Astrocyte (in vitro differentiated cells and primary cell): ENCODE measurements around the gene MGAT5. TPM values are rescaled to one million over a fixed set of nuclear protein-coding genes. Genes with fewer than 3 reads are reported as not detected.
"Not testable (repeated sequence)": the region's sequence is repeated elsewhere in the genome, so short reads cannot be mapped to it uniquely, and the experiment has no call there.

Source experiments
- DNase-seq: peaks from one replicate; pipeline ENCODE4 v3.0.0-alpha.2; 2010; ENCODE audit warnings: low read depth
- FAIRE-seq: peaks from 2 replicates; lab custom pipeline; 2011; peaks lifted over from hg19 to GRCh38; lab: Jason Lieb, UNC
- H2AFZ ChIP-seq: 2 replicates; pipeline ENCODE4 v1.6.0; 2012; ENCODE audit warnings: low read depth, low read length, inconsistent platforms
- H3K27ac ChIP-seq: 2 replicates; pipeline ENCODE4 v1.5.1; 2011; ENCODE audit warnings: low read depth, low read length, inconsistent platforms
- H3K27me3 ChIP-seq: 2 replicates; pipeline ENCODE4 v1.6.0; 2011; ENCODE audit warnings: low read length, inconsistent platforms; ENCODE audit not compliant: insufficient read depth
- H3K36me3 ChIP-seq: 2 replicates; pipeline ENCODE4 v1.5.1; 2011; ENCODE audit warnings: low read length, inconsistent platforms; ENCODE audit not compliant: insufficient read depth
- H3K4me1 ChIP-seq: 2 replicates; pipeline ENCODE4 v1.5.1; 2011; ENCODE audit warnings: low read length, inconsistent platforms; ENCODE audit not compliant: insufficient read depth
- H3K4me2 ChIP-seq: 2 replicates; pipeline ENCODE4 v1.6.0; 2012; ENCODE audit warnings: low read length, inconsistent platforms
- H3K4me3 ChIP-seq: 2 replicates; pipeline ENCODE4 v1.5.1; 2011; ENCODE audit warnings: low read depth, mild to moderate bottlenecking, low read length, inconsistent platforms; ENCODE audit not compliant: insufficient read depth
- H3K79me2 ChIP-seq: 2 replicates; pipeline ENCODE4 v1.6.0; 2012; ENCODE audit warnings: mild to moderate bottlenecking, low read length, inconsistent platforms; ENCODE audit not compliant: insufficient read depth
- H3K9ac ChIP-seq: 2 replicates; pipeline ENCODE4 v1.6.0; 2012; ENCODE audit warnings: mild to moderate bottlenecking, low read length, inconsistent platforms
- H3K9me3 ChIP-seq: 2 replicates; pipeline ENCODE4 v1.5.1; 2012; ENCODE audit warnings: low read depth, mild to moderate bottlenecking, low read length, inconsistent platforms; ENCODE audit not compliant: insufficient read depth
- H4K20me1 ChIP-seq: 2 replicates; pipeline ENCODE4 v1.6.0; 2012; ENCODE audit warnings: low read length, inconsistent platforms; ENCODE audit not compliant: insufficient read depth
- H3K27ac Mint-ChIP-seq: one replicate; pipeline ENCODE4 v1.8.0; 2021; ENCODE audit warnings: mild to moderate bottlenecking, mixed read lengths; ENCODE audit not compliant: unreplicated experiment
- H3K27me3 Mint-ChIP-seq: one replicate; pipeline ENCODE4 v1.8.0; 2021; ENCODE audit warnings: low read depth, mixed read lengths; ENCODE audit not compliant: unreplicated experiment
- H3K36me3 Mint-ChIP-seq: one replicate; pipeline ENCODE4 v1.8.0; 2021; ENCODE audit warnings: low read depth, mixed read lengths; ENCODE audit not compliant: unreplicated experiment
- H3K4me1 Mint-ChIP-seq: one replicate; pipeline ENCODE4 v1.8.0; 2021; ENCODE audit warnings: low read depth, mixed read lengths; ENCODE audit not compliant: unreplicated experiment
- H3K4me3 Mint-ChIP-seq: one replicate; pipeline ENCODE4 v1.8.0; 2021; ENCODE audit warnings: mild to moderate bottlenecking, moderate library complexity, mixed read lengths; ENCODE audit not compliant: unreplicated experiment
- H3K9me3 Mint-ChIP-seq: one replicate; pipeline ENCODE4 v1.8.0; 2021; ENCODE audit warnings: mild to moderate bottlenecking, mixed read lengths; ENCODE audit not compliant: unreplicated experiment
- EZH2 ChIP-seq: IDR thresholded peaks from 2 replicates; pipeline ENCODE4 v1.6.1; 2012; ENCODE audit warnings: mild to moderate bottlenecking, low read length, inconsistent platforms; ENCODE audit not compliant: insufficient read depth
- total RNA-seq: library from RNA; stranded (reverse); gene quantifications from 2 replicates; pipeline ENCODE4 v1.2.1, GENCODE V29; 2021
- TF ChIP-seq, protein P1 (sequence below): IDR thresholded peaks from 2 replicates; pipeline ENCODE4 v1.5.1; 2011; ENCODE audit warnings: low read depth, mild to moderate bottlenecking, inconsistent platforms, low read length, moderate library complexity; ENCODE audit not compliant: insufficient read depth

The MGAT5 gene
- total RNA-seq, 1 donor from 2014 or later = 80.2 TPM

DNA sequence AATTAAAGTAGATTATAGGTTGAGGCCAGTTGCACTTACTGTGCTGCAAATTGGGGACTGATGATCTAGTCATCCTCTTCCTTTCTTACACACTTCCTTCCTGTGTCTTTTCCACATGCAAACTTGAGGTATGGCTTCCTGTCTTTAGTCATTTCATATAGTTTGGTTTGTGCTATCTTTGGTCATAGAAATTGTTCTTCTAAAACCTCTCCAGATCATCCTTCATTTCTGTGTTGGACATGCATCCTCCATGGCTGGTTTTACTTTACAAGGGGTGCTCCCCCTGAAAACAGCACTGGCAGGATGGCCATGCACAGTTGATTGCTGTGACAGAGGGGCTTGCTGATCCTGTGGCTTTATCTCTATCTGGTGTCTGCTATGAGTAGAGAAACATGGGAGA lies 36.5 kb downstream of the MGAT5 start:
- no peak overlapping the region for H3K27ac Mint-ChIP-seq
- no peaks in the 10 kb centered on the region for H3K4me1 ChIP-seq
- TF ChIP-seq EZH2 = no peak
- TF ChIP-seq, protein P1, sequence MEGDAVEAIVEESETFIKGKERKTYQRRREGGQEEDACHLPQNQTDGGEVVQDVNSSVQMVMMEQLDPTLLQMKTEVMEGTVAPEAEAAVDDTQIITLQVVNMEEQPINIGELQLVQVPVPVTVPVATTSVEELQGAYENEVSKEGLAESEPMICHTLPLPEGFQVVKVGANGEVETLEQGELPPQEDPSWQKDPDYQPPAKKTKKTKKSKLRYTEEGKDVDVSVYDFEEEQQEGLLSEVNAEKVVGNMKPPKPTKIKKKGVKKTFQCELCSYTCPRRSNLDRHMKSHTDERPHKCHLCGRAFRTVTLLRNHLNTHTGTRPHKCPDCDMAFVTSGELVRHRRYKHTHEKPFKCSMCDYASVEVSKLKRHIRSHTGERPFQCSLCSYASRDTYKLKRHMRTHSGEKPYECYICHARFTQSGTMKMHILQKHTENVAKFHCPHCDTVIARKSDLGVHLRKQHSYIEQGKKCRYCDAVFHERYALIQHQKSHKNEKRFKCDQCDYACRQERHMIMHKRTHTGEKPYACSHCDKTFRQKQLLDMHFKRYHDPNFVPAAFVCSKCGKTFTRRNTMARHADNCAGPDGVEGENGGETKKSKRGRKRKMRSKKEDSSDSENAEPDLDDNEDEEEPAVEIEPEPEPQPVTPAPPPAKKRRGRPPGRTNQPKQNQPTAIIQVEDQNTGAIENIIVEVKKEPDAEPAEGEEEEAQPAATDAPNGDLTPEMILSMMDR = no peak
- no peak overlapping the region for H3K4me2 ChIP-seq
- DNase-seq (no peak), FAIRE-seq (no peak)
- no peaks in the 10 kb centered on the region for H3K27me3 ChIP-seq
- no peaks in the 10 kb centered on the region for H3K27me3 Mint-ChIP-seq
- no peak overlapping the region for H3K9ac ChIP-seq
- no peak overlapping the region for H3K4me3 ChIP-seq
- no peak overlapping the region for H2AFZ ChIP-seq
- no peaks in the 10 kb centered on the region for H3K9me3 ChIP-seq
- no peaks in the 10 kb centered on the region for H3K4me1 Mint-ChIP-seq
- no peaks in the 10 kb centered on the region for H3K9me3 Mint-ChIP-seq
- peaks cover 11% of the 10 kb centered on the region for H4K20me1 ChIP-seq
- no peaks in the 10 kb centered on the region for H3K36me3 Mint-ChIP-seq
- no peak overlapping the region for H3K27ac ChIP-seq
- no peaks in the 10 kb centered on the region for H3K79me2 ChIP-seq
- H3K36me3 ChIP-seq = no peaks in the 10 kb centered on the region
- no peak overlapping the region for H3K4me3 Mint-ChIP-seq

DNA sequence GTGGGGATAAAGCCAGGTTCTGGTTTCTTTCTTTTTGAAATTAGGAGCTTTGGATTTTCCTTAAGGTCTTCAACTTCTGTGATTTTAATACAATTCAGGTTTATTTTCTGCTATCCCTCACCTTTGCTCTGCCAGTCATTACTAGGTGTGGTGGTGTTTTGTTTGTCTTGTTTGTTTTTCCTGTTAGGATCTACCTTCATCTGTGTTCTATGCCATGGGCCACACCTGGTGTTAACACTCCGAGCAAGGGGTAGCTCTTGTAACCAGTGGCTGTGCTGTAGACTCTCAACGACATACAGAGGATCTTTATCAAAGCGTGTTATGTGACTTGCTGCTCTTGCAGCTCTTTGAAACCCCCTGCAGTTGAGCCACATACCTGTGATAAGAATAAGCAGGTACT lies 38.6 kb downstream of the MGAT5 start:
- TF ChIP-seq EZH2 = no peak
- TF ChIP-seq, protein P1 = no peak

DNA sequence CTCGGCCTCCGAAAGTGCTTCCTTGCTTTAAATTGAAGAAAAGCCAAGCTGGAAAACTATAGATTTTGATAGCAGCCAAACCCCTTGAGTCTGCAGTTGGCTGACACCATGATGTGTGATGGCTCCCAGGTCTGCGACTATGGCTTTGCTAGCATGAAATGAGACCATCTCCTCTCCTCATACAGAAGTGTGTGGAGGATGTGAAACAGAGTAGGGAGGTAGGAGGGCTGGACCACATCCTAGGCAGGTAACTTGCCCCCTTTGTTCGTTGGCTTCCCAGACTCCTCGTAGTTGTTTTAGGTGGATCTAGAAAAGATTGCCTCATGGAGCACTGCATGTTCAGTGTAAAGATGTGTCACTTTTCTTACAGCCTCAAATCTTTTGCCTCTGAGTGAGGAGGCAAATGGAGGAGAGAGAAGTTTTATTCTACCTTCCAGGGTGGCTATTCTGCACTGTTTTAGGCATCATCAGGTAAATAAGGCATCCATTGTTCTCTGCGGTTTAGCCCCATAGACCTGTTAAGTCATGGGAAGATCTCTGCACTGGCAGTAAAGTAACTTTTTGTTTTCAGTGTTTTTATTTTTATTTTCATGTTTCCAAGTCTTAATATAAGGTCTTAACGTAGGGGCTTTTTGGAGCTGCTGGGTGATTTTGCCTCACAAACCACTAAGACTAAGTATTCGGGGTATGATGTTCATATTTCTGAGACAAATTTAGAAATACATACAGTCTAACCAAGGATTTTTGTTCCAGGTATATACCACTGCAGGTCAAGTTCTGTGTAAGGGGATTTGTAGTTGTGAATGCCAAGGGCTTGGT lies 40.1 kb downstream of the MGAT5 start:
- no peak for TF ChIP-seq EZH2
- TF ChIP-seq, protein P1 = no peak
- Histone ChIP-seq H2AFZ (no peak overlapping the region), H3K4me1 (no peaks in the 10 kb centered on the region), H3K9me3 (no peaks in the 10 kb centered on the region), H4K20me1 (peaks cover 11% of the 10 kb centered on the region), H3K79me2 (no peaks in the 10 kb centered on the region), H3K27ac (no peak overlapping the region), H3K4me3 (no peak overlapping the region), H3K4me2 (no peak overlapping the region), H3K9ac (no peak overlapping the region), H3K27me3 (no peaks in the 10 kb centered on the region), H3K36me3 (no peaks in the 10 kb centered on the region)
- FAIRE-seq = no peak
- DNase-seq = no peak
- Mint-ChIP-seq H3K36me3 (peaks cover 4% of the 10 kb centered on the region), H3K27me3 (no peaks in the 10 kb centered on the region), H3K4me1 (peaks cover 3% of the 10 kb centered on the region), H3K27ac (no peak overlapping the region), H3K4me3 (no peak overlapping the region), H3K9me3 (no peaks in the 10 kb centered on the region)

More for the DNA sequence above, 38.6 kb downstream of the MGAT5 start:
- H3K9me3 Mint-ChIP-seq = no peaks in the 10 kb centered on the region
- FAIRE-seq (no peak), DNase-seq (no peak)
- no peak overlapping the region for H3K4me3 Mint-ChIP-seq
- no peak overlapping the region for H3K4me3 ChIP-seq
- H3K27me3 ChIP-seq = no peaks in the 10 kb centered on the region
- no peak overlapping the region for H2AFZ ChIP-seq
- H3K9ac ChIP-seq = no peak overlapping the region
- no peak overlapping the region for H3K27ac Mint-ChIP-seq
- H3K4me1 ChIP-seq = no peaks in the 10 kb centered on the region
- peaks cover 2% of the 10 kb centered on the region for H3K36me3 Mint-ChIP-seq
- H3K9me3 ChIP-seq = no peaks in the 10 kb centered on the region
- peaks cover 3% of the 10 kb centered on the region for H3K4me1 Mint-ChIP-seq
- peaks cover 11% of the 10 kb centered on the region for H4K20me1 ChIP-seq
- no peaks in the 10 kb centered on the region for H3K79me2 ChIP-seq
- no peak overlapping the region for H3K4me2 ChIP-seq
- no peaks in the 10 kb centered on the region for H3K27me3 Mint-ChIP-seq
- no peaks in the 10 kb centered on the region for H3K36me3 ChIP-seq
- H3K27ac ChIP-seq = no peak overlapping the region

DNA sequence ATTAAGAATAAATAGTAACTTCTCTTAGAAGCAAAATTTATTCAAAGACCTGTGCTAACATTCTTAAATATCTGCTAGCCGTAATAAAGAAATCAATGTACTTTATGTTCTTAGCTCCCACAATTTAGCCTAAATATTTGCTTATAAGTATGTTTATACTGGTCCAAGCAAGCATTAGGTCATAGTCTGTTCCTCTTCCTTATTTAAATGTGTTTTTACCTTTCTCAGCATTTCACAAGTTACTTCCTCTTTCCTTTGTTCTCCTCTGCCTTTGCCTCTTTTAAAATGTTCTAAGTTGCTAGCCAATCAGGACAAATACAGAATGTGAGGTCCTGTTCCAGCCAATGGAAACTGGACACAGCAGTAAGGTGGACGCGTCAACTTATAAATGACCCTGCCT lies 40.7 kb downstream of the MGAT5 start:
- H3K9me3 ChIP-seq, H3K79me2 ChIP-seq, H3K27me3 Mint-ChIP-seq, H3K27ac ChIP-seq, H3K4me1 ChIP-seq, FAIRE-seq, H3K36me3 ChIP-seq, H3K27ac Mint-ChIP-seq, H3K36me3 Mint-ChIP-seq, H2AFZ ChIP-seq, H3K4me2 ChIP-seq, H3K4me3 Mint-ChIP-seq, H3K4me1 Mint-ChIP-seq, DNase-seq, H3K9ac ChIP-seq, H3K27me3 ChIP-seq, H3K9me3 Mint-ChIP-seq, H3K4me3 ChIP-seq: not testable (repeated sequence)
- H4K20me1 ChIP-seq = peaks cover 11% of the 10 kb centered on the region
